Stimulated activated CD4-positive, alpha-beta T cell treated with anti-CD3 and anti-CD28 coated beads, TNF-alpha, amount 100 ng/mL, for 24 hours (primary cell): ENCODE measurements around the gene PLEKHG4.
A peak's percentile ranks its signal among the peaks of the same experiment; 100 is the strongest.

Experiments used
- DNase-seq, 3 experiments: peaks; one replicate each; pipeline ENCODE4 v3.0.0-alpha.2; 2020; ENCODE audit warnings: low read depth in 3 of 3

PLEKHG4 gene

GRCh38 chr16:67284699-67285646 is 5.6 kb downstream of the PLEKHG4 start:
- DNase-seq = no peak

DNA sequence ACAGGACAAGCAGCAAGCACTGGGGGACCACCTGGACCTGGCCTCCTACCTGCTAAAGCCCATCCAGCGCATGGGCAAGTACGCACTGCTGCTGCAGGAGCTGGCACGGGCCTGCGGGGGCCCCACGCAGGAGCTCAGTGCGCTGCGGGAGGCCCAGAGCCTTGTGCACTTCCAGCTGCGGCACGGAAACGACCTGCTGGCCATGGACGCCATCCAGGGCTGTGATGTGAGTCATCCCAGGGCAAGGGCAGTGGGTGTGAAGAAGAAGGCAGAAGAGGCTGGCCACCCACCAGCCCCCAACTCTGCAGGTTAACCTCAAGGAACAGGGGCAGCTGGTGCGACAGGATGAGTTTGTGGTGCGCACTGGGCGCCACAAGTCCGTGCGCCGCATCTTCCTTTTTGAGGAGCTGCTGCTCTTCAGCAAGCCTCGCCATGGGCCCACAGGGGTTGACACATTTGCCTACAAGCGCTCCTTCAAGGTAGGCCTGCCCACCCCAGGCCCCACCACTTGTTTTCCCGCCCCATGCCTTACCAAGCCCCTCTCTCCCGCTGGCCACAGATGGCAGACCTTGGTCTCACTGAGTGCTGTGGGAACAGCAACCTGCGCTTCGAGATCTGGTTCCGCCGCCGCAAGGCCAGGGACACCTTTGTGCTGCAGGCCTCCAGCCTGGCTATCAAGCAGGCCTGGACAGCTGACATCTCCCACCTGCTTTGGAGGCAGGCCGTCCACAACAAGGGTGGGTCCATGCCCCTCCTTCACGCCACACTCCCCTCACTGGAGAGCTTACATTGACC is 7.3 kb downstream of the PLEKHG4 start:
- DNase-seq = no peak

DNA sequence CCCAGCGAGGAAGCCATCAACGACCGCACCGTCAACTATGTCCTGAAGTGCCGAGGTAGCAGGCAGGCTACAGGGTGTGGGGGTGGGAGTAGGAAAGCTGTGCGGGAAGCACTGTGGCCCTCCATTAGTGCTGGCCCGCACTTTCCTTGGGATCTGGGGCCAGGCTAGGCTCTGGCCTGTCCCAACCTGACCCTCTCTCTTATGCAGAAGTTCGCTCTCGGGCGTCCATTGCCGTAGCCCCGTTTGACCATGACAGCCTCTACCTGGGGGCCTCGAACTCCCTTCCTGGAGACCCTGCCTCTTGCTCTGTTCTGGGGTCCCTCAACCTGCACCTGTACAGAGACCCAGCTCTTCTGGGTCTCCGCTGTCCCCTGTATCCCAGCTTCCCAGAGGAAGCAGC is 8.6 kb downstream of the PLEKHG4 start:
- no peak for DNase-seq

DNA sequence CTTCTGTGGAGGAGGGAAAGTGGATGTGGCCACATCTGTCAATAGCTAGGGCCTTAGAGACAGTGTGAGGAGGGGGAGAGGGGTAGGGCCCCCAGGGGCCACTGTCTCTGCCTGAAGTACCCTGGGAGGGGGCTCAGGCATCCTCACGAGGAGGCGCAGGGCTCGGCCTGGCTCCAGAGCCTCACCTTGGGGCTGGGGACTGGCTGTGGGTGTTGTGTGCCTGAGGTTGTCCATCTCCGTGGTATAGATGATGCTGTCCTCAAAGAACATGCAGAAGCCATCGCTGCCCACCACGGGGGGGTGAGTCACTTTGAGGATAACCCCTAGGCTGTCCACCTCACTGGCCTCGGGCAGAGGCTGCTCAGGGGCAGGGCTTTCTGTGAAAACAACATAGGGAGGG is 12.1 kb downstream of the PLEKHG4 start:
- no peak for DNase-seq

- no peak for DNase-seq
Observed at GRCh38 chr16:67294171-67294757, 14.9 kb downstream of the PLEKHG4 start.

GRCh38 chr16:67294938-67295361 is 15.6 kb downstream of the PLEKHG4 start:
- no peak for DNase-seq

GRCh38 chr16:67296420-67296819 is 17.1 kb downstream of the PLEKHG4 start:
- no peak for DNase-seq

DNA sequence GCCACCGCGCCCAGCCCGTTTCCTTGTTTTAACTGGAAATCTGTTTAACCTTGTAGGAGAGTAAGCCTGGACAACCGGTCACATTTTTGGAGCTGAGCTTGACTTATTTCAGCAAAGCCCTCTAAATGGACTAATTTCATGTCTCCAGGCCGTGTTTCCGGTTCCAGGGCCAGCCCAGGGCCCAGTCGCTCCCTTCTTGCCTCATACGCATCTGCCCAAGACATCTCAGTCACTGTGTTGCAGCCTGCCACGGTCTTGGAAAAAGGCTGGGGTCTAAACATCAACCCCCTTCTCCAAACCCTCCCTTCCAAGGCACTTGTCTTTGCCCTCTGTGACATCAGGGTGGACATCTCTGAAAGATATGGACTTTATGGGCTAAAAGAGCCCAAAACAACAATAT is 18.9 kb downstream of the PLEKHG4 start:
- no peak for DNase-seq

DNA sequence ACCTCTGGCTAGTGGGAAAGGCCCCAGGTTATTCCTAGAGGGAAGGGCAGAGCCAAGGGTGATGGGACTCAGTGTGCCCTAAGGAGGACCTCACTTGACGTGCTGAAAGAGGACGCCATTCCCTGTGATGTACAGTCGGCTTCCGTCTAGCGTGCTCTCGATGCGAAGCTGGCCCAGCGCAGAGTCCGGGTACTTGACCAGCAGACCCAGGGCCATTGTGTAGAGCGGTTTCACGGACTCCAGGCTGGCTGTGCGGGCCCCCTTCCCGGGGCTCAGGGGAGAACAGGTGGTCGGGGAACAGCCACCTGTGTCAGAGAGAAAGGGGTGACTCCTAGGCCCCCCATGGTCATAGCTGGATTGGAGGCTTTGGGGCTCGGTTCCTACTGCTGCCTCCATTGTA is 19.9 kb downstream of the PLEKHG4 start:
- DNase-seq = no peak

DNA sequence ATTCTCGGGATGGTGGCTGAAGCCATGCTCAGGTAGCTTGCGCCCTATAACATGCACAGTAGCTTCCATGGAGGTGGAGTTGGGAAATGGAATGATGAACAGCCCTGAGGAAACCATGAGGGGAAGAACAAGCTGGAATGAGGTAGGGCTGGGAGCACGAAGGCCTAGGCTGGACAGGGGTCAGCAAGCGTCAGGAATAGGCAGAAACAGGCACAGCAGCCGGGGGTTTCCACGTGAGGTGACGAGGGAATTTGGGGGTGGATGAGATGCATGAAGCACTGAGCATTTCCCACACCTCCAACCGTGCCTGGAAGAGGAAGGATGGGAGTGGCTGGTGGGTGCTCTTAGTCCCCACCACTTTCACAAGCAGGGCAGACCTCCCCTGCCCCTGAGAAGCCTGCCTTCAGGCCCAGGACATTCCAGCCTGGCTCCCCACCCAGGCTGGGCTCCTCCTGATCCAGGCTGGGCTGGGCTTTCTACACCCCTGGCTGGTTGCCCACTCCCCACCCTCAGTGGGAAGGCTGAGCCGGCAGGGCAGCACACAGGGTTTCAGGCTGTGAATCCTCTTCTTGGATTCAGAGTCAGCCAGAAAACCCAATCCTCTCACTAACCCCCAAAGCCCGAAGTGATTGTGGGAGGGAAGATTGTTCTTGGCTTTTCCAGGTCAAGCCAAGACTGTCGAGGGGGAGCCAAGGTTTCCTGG is 21.9 kb downstream of the PLEKHG4 start:
- no peak for DNase-seq

GRCh38 chr16:67302076-67302475 is 22.7 kb downstream of the PLEKHG4 start:
- no peak for DNase-seq

- DNase-seq = no peak
Observed at GRCh38 chr16:67302970-67303369, 23.6 kb downstream of the PLEKHG4 start.

- DNase-seq = no peak
Observed at GRCh38 chr16:67304020-67304419, 24.7 kb downstream of the PLEKHG4 start.

GRCh38 chr16:67305216-67306071 is 26.1 kb downstream of the PLEKHG4 start:
- no peak for DNase-seq

- DNase-seq = no peak
Observed at GRCh38 chr16:67310561-67310960, 31.2 kb downstream of the PLEKHG4 start.

GRCh38 chr16:67311607-67312488 is 32.5 kb downstream of the PLEKHG4 start:
- DNase-seq = peak; percentile 65 to 86 (median 79)

GRCh38 chr16:67312719-67313118 is 33.4 kb downstream of the PLEKHG4 start:
- no peak for DNase-seq

GRCh38 chr16:67317853-67318252 is 38.5 kb downstream of the PLEKHG4 start:
- no peak for DNase-seq

- no peak for DNase-seq
Observed at GRCh38 chr16:67326115-67326471, 46.8 kb downstream of the PLEKHG4 start.
